GM23338 (cell line): ENCODE data around the gene ITPRIPL2. TPM values are rescaled to one million over a fixed set of nuclear protein-coding genes. Genes with fewer than 3 reads are reported as not detected.

Experiments used
- ATAC-seq: fragments of 200-7000 bp; cut with Tn5 transposase; 3 replicates; pipeline ENCODE4 v1.9.1; 2020
- DNase-seq: peaks from one replicate; pipeline ENCODE4 v3.0.0-alpha.2; 2015; ENCODE audit warnings: low spot score
- H2AFZ ChIP-seq: fragments of 200-600 bp; sonication (generic); 2 replicates; pipeline ENCODE4 v1.8.0; 2016; ENCODE audit warnings: antibody characterized with exemption, mild to moderate bottlenecking, moderate library complexity
- H3F3A ChIP-seq: fragments of 200-600 bp; sonication (generic); replicated peaks from 2 replicates; pipeline ENCODE4 v1.8.0; 2017; ENCODE audit warnings: antibody characterized with exemption, mixed run types, low read depth
- H3K27ac ChIP-seq: fragments of 200-600 bp; sonication (generic); 2 replicates; pipeline ENCODE4 v1.6.1; 2016; ENCODE audit warnings: low read depth
- H3K27me3 ChIP-seq: fragments of 200-600 bp; sonication (generic); 2 replicates; pipeline ENCODE4 v1.8.0; 2016; ENCODE audit warnings: mild to moderate bottlenecking, mixed run types, moderate library complexity; ENCODE audit not compliant: insufficient read depth
- H3K36me3 ChIP-seq: fragments of 200-600 bp; sonication (generic); 2 replicates; pipeline ENCODE4 v1.8.0; 2016; ENCODE audit warnings: mild to moderate bottlenecking; ENCODE audit not compliant: insufficient read depth
- H3K4me1 ChIP-seq: fragments of 200-600 bp; sonication (generic); 2 replicates; pipeline ENCODE4 v1.8.0; 2016; ENCODE audit warnings: mild to moderate bottlenecking, moderate library complexity; ENCODE audit not compliant: insufficient read depth
- H3K4me2 ChIP-seq: fragments of 200-600 bp; sonication (generic); 2 replicates; pipeline ENCODE4 v1.7.1; 2017; ENCODE audit warnings: mixed run types
- H3K4me3 ChIP-seq: fragments of 200-600 bp; sonication (generic); 2 replicates; pipeline ENCODE4 v1.6.1; 2016; ENCODE audit warnings: mixed run types
- H3K79me2 ChIP-seq: fragments of 200-600 bp; sonication (generic); replicated peaks from 2 replicates; pipeline ENCODE4 v1.8.0; 2017; ENCODE audit warnings: mild to moderate bottlenecking; ENCODE audit not compliant: insufficient read depth
- H3K9me2 ChIP-seq: fragments of 200-600 bp; sonication (generic); 2 replicates; pipeline ENCODE4 v1.8.0; 2017; ENCODE audit not compliant: insufficient read depth
- H4K20me1 ChIP-seq: fragments of 200-600 bp; sonication (generic); replicated peaks from 2 replicates; pipeline ENCODE4 v1.8.0; 2017; ENCODE audit warnings: mild to moderate bottlenecking; ENCODE audit not compliant: insufficient read depth
- H3K27ac Mint-ChIP-seq: 2 replicates; pipeline ENCODE4 v1.8.0; 2020; ENCODE audit warnings: inconsistent platforms, mild to moderate bottlenecking, moderate library complexity, mixed read lengths
- H3K27me3 Mint-ChIP-seq: 3 replicates; pipeline ENCODE4 v1.8.0; 2022; ENCODE audit warnings: low read depth, mild to moderate bottlenecking, moderate library complexity, mixed read lengths, inconsistent platforms; ENCODE audit not compliant: insufficient read depth, poor library complexity
- H3K36me3 Mint-ChIP-seq: 3 replicates; pipeline ENCODE4 v1.8.0; 2021; ENCODE audit warnings: low read depth, mild to moderate bottlenecking, inconsistent platforms, moderate library complexity, mixed read lengths
- H3K4me1 Mint-ChIP-seq: 3 replicates; pipeline ENCODE4 v1.8.0; 2020; ENCODE audit warnings: mild to moderate bottlenecking, inconsistent platforms, mixed read lengths
- H3K4me3 Mint-ChIP-seq: 3 replicates; pipeline ENCODE4 v1.8.0; 2021; ENCODE audit warnings: moderate library complexity, mild to moderate bottlenecking, inconsistent platforms, mixed read lengths
- H3K9me3 Mint-ChIP-seq: 3 replicates; pipeline ENCODE4 v1.8.0; 2020; ENCODE audit warnings: moderate library complexity, mild to moderate bottlenecking, inconsistent platforms, mixed read lengths
- CTCF ChIP-seq, 2 experiments: fragments of 200-600 bp in 1 of 2; sonication (generic) in 1 of 2; conservative IDR thresholded peaks; 2 replicates each; pipeline versions ENCODE4 v1.5.1 to v1.6.1; 2016 to 2017; ENCODE audit warnings: antibody characterized with exemption in 2 of 2, low read depth in 2 of 2, mild to moderate bottlenecking in 2 of 2, moderate library complexity in 1 of 2
- ETS1 ChIP-seq: IDR thresholded peaks from 2 replicates; pipeline ENCODE4 v1.6.1; 2016; ENCODE audit warnings: antibody characterized with exemption
- EZH2 ChIP-seq: fragments of 200-600 bp; sonication (generic); IDR thresholded peaks from one replicate; pipeline ENCODE4 v1.8.0; 2017; ENCODE audit warnings: antibody characterized with exemption, mild to moderate bottlenecking, low read depth; ENCODE audit not compliant: unreplicated experiment
- JUNB ChIP-seq: IDR thresholded peaks from one replicate; pipeline ENCODE4 v1.6.1; 2016; ENCODE audit warnings: antibody characterized with exemption; ENCODE audit not compliant: unreplicated experiment
- NANOG ChIP-seq: IDR thresholded peaks from 2 replicates; pipeline ENCODE4 v1.6.1; 2016; ENCODE audit warnings: antibody characterized with exemption, borderline replicate concordance
- POLR2AphosphoS5 ChIP-seq: IDR thresholded peaks from 2 replicates; pipeline ENCODE4 v1.6.1; 2016; ENCODE audit warnings: antibody characterized with exemption, low read depth
- STAT1 ChIP-seq: IDR thresholded peaks from one replicate; pipeline ENCODE4 v1.6.1; 2016; ENCODE audit warnings: antibody characterized with exemption; ENCODE audit not compliant: unreplicated experiment
- ZNF331 ChIP-seq: fragments of 250-450 bp; sonication (Bioruptor Pico); IDR thresholded peaks from 2 replicates; pipeline ENCODE4 v1.5.0; 2020; ENCODE audit warnings: low read depth, mild to moderate bottlenecking, moderate library complexity
- polyA plus RNA-seq: library from polyadenylated mRNA; unstranded; fragments of >200 nt; fragmentation: Nextera tagmentation; extraction: Ambion mirVana; gene quantifications from 2 replicates; pipeline ENCODE4 v1.2.1, GENCODE V29; 2016
- total RNA-seq: library from RNA; depleted of rRNA; stranded (reverse); fragments of >200 nt; shearing (Covaris generic); gene quantifications from 2 replicates; pipeline ENCODE4 v1.2.3, GENCODE V29; 2014
- TF ChIP-seq, protein P1 (sequence below): IDR thresholded peaks from one replicate; pipeline ENCODE4 v1.6.1; 2018; ENCODE audit warnings: antibody characterized with exemption; ENCODE audit not compliant: unreplicated experiment

Gene ITPRIPL2
- total and polyA plus RNA-seq, 2 experiments from 2014 or later, result 0.94 to 8.3 TPM

GRCh38 chr16:19077879-19078278 lies 35.9 kb upstream of the ITPRIPL2 start (continued):
- TF ChIP-seq CTCF (conservative IDR thresholded peaks at IDR 0.05; ENCODE audit: low read depth in 2 of 2) (no peak), NANOG (no peak), POLR2AphosphoS5 (no peak)

GRCh38 chr16:19083670-19084069 lies 30.1 kb upstream of the ITPRIPL2 start:
- no peak overlapping the region for H3K4me2 ChIP-seq
- no peaks in the 10 kb centered on the region for H4K20me1 ChIP-seq
- ATAC-seq (no peak), DNase-seq (no peak)
- no peaks in the 10 kb centered on the region for H3K4me1 ChIP-seq
- Mint-ChIP-seq H3K4me1 (no peaks in the 10 kb centered on the region), H3K27me3 (peaks cover 7% of the 10 kb centered on the region), H3K36me3 (peaks cover 41% of the 10 kb centered on the region), H3K4me3 (no peak overlapping the region), H3K9me3 (peaks cover 8% of the 10 kb centered on the region; the same call in 2 of the 3 replicates), H3K27ac (no peak overlapping the region)
- H3K36me3 ChIP-seq, result 0 out of 2 replicates have a peak, but pooled peaks cover under 1% of the 10 kb centered on the region
- no peaks in the 10 kb centered on the region for H3F3A ChIP-seq
- H3K79me2 ChIP-seq, result no peaks in the 10 kb centered on the region
- H3K27ac ChIP-seq, result no peak overlapping the region
- peaks cover 18% of the 10 kb centered on the region for H3K27me3 ChIP-seq
- no peaks in the 10 kb centered on the region; the same call in 1 of the 2 replicates for H3K9me2 ChIP-seq
- no peak for TF ChIP-seq EZH2
- TF ChIP-seq CTCF (conservative IDR thresholded peaks at IDR 0.05; ENCODE audit: low read depth in 2 of 2), result no peak
- no peak for TF ChIP-seq JUNB
- TF ChIP-seq ZNF331, result no peak
- no peak for TF ChIP-seq ETS1
- H3K4me3 ChIP-seq, result no peak overlapping the region
- no peak overlapping the region for H2AFZ ChIP-seq

- H3K4me3 Mint-ChIP-seq, result no peak overlapping the region
- no peak overlapping the region for H3K4me2 ChIP-seq
These were observed 29.6 kb upstream of the ITPRIPL2 start for GRCh38 chr16:19084139-19084538.

More at GRCh38 chr16:19084139-19084538, 29.6 kb upstream of the ITPRIPL2 start:
- Histone ChIP-seq H3K4me3 (no peak overlapping the region), H4K20me1 (no peaks in the 10 kb centered on the region), H3K27ac (no peak overlapping the region), H3F3A (no peaks in the 10 kb centered on the region), H3K9me2 (no peaks in the 10 kb centered on the region; the same call in 1 of the 2 replicates), H2AFZ (no peak overlapping the region), H3K36me3 (no peaks in the 10 kb centered on the region), H3K4me1 (no peaks in the 10 kb centered on the region), H3K27me3 (peaks cover 18% of the 10 kb centered on the region), H3K79me2 (no peaks in the 10 kb centered on the region)
- ATAC-seq (no peak), DNase-seq (no peak)
- TF ChIP-seq EZH2 (no peak), STAT1 (no peak), POLR2AphosphoS5 (no peak)
- TF ChIP-seq, protein P1, sequence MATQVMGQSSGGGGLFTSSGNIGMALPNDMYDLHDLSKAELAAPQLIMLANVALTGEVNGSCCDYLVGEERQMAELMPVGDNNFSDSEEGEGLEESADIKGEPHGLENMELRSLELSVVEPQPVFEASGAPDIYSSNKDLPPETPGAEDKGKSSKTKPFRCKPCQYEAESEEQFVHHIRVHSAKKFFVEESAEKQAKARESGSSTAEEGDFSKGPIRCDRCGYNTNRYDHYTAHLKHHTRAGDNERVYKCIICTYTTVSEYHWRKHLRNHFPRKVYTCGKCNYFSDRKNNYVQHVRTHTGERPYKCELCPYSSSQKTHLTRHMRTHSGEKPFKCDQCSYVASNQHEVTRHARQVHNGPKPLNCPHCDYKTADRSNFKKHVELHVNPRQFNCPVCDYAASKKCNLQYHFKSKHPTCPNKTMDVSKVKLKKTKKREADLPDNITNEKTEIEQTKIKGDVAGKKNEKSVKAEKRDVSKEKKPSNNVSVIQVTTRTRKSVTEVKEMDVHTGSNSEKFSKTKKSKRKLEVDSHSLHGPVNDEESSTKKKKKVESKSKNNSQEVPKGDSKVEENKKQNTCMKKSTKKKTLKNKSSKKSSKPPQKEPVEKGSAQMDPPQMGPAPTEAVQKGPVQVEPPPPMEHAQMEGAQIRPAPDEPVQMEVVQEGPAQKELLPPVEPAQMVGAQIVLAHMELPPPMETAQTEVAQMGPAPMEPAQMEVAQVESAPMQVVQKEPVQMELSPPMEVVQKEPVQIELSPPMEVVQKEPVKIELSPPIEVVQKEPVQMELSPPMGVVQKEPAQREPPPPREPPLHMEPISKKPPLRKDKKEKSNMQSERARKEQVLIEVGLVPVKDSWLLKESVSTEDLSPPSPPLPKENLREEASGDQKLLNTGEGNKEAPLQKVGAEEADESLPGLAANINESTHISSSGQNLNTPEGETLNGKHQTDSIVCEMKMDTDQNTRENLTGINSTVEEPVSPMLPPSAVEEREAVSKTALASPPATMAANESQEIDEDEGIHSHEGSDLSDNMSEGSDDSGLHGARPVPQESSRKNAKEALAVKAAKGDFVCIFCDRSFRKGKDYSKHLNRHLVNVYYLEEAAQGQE, result no peak
- H3K36me3 Mint-ChIP-seq, result peaks cover 36% of the 10 kb centered on the region
- no peak overlapping the region for H3K27ac Mint-ChIP-seq
- peaks cover 8% of the 10 kb centered on the region; the same call in 2 of the 3 replicates for H3K9me3 Mint-ChIP-seq
- peaks cover 7% of the 10 kb centered on the region for H3K27me3 Mint-ChIP-seq
- no peaks in the 10 kb centered on the region for H3K4me1 Mint-ChIP-seq
